Brain microvascular endothelial cell (primary cell): ENCODE results near the gene PBX1.
A peak's percentile ranks its signal among the peaks of the same experiment; 100 is the strongest.

Experiments used
- DNase-seq: peaks from one replicate; pipeline ENCODE4 v3.0.0-alpha.2; 2020
- H3K27ac ChIP-seq: fragments of 250-450 bp; sonication (Bioruptor Pico); 2 replicates; pipeline ENCODE4 v1.5.1; 2020; ENCODE audit warnings: mild to moderate bottlenecking, moderate library complexity
- H3K27me3 ChIP-seq: fragments of 250-450 bp; sonication (Bioruptor Pico); replicated peaks from 2 replicates; pipeline ENCODE4 v1.5.1; 2020; ENCODE audit warnings: mild to moderate bottlenecking
- H3K36me3 ChIP-seq: fragments of 250-450 bp; sonication (Bioruptor Pico); replicated peaks from 2 replicates; pipeline ENCODE4 v1.5.1; 2020; ENCODE audit warnings: mild to moderate bottlenecking
- H3K4me3 ChIP-seq: 2 replicates; pipeline ENCODE4 v1.5.1; 2011; ENCODE audit warnings: low read depth, mild to moderate bottlenecking, control low read depth, low read length, moderate library complexity
- in situ Hi-C: cut with HindIII; loops from 2 replicates; pipeline ENCODE4 v1.10.0; 2017; ENCODE audit warnings: low sequenced_read_pairs, low pct_ligation_motif_present
- TF ChIP-seq, protein P1 (sequence below): IDR thresholded peaks from 2 replicates; pipeline ENCODE4 v1.5.1; 2011; ENCODE audit warnings: low read depth, mild to moderate bottlenecking, moderate library complexity, low read length, control low read depth, inconsistent platforms; ENCODE audit errors: missing control alignments

Gene PBX1

DNA sequence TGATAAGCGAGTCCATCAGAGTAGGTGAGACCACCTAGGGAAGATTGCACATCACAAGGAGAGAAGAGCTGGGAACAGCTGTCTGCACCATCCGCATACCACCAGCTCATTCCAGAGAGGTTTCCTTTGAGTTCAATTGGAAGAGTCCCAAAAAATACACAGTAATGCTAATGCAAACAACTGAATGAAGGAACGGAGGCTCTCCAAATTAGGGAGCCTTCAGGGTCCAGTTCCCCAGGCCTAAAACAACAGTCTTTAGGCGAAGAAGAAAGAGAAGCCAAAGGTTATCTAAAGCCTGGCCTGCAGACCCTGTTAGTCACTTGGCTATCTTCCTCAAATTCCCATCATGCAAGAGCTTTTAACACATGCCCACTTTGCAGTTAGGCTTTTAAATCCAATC, 246.4 kb downstream of the PBX1 start:
- Histone ChIP-seq H3K4me3 (no peak overlapping the region), H3K36me3 (peaks cover 6% of the 10 kb centered on the region), H3K27me3 (no peaks in the 10 kb centered on the region), H3K27ac (no peak overlapping the region)
- TF ChIP-seq, protein P1, sequence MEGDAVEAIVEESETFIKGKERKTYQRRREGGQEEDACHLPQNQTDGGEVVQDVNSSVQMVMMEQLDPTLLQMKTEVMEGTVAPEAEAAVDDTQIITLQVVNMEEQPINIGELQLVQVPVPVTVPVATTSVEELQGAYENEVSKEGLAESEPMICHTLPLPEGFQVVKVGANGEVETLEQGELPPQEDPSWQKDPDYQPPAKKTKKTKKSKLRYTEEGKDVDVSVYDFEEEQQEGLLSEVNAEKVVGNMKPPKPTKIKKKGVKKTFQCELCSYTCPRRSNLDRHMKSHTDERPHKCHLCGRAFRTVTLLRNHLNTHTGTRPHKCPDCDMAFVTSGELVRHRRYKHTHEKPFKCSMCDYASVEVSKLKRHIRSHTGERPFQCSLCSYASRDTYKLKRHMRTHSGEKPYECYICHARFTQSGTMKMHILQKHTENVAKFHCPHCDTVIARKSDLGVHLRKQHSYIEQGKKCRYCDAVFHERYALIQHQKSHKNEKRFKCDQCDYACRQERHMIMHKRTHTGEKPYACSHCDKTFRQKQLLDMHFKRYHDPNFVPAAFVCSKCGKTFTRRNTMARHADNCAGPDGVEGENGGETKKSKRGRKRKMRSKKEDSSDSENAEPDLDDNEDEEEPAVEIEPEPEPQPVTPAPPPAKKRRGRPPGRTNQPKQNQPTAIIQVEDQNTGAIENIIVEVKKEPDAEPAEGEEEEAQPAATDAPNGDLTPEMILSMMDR = no peak
- in situ Hi-C loops = no loop called here
- peak; percentile 55 for DNase-seq

- TF ChIP-seq, protein P1 = no peak
- in situ Hi-C loops = no loop called here
- Histone ChIP-seq H3K36me3 (peaks cover 6% of the 10 kb centered on the region), H3K27me3 (no peaks in the 10 kb centered on the region), H3K27ac (no peak overlapping the region), H3K4me3 (no peak overlapping the region)
- DNase-seq = no peak
These were observed 247.5 kb downstream of the PBX1 start for GRCh38 chr1:164806531-164806930.

GRCh38 chr1:164813776-164814175, 254.8 kb downstream of the PBX1 start:
- Histone ChIP-seq H3K36me3 (no peaks in the 10 kb centered on the region), H3K27ac (no peak overlapping the region), H3K27me3 (no peaks in the 10 kb centered on the region), H3K4me3 (no peak overlapping the region)
- TF ChIP-seq, protein P1 = no peak
- in situ Hi-C loops = no loop called here
- no peak for DNase-seq

DNA sequence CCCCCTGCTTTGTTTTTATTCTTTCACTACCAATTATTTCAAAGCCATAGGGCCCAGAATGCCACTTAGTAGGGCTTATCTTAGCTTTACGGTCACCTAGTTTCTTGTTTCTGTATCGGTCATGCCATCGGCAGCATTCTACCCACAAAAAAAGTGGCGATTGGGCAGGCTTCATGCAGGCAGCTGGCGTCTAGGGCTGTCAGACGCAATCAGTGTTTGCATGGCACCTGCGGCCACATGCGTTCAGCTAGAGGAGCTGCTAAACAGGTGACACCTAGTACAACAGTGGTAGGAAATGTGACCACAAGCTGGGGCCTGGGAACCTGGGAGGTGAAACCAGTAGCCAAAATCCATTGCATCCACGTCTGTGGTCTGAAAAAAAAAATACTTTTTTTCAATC, 262.7 kb downstream of the PBX1 start:
- TF ChIP-seq, protein P1 = no peak
- in situ Hi-C loops = no loop called here
- Histone ChIP-seq H3K4me3 (no peak overlapping the region), H3K36me3 (peaks cover 11% of the 10 kb centered on the region), H3K27me3 (no peaks in the 10 kb centered on the region), H3K27ac (no peak overlapping the region)
- DNase-seq = no peak

GRCh38 chr1:164823486-164824279, 264.7 kb downstream of the PBX1 start:
- TF ChIP-seq, protein P1 = no peak
- Histone ChIP-seq H3K27me3 (no peaks in the 10 kb centered on the region), H3K36me3 (peaks cover 11% of the 10 kb centered on the region), H3K4me3 (no peak overlapping the region), H3K27ac (no peak overlapping the region)
- in situ Hi-C loops = no loop called here
- peak; percentile 48 for DNase-seq

DNA sequence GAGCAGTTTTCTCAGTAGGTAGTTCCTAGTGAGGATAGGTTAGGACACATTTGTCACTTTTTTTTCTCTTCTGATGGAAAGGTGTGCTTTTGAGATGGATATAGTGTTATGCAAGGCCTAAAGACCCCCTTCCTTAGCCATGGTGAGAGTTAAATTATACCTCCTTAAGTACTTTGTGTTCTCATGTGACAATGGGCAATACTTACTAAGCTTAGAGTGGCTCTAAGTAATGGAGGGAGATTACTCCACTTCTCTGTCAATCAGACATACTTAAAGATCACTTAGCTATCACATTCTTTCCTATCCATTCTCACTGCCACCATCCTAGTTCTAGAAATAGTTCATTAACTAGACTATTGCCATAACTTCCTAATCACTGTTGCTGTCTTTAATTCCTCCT, 265.6 kb downstream of the PBX1 start:
- in situ Hi-C loops = no loop called here
- no peak for DNase-seq
- Histone ChIP-seq H3K4me3 (no peak overlapping the region), H3K27ac (no peak overlapping the region), H3K36me3 (peaks cover 11% of the 10 kb centered on the region), H3K27me3 (no peaks in the 10 kb centered on the region)
- TF ChIP-seq, protein P1 = no peak
